HG02610 (cell line): ENCODE results near the gene UFD1.
A peak's percentile ranks its signal among the peaks of the same experiment; 100 is the strongest.

ENCODE experiments used
- ATAC-seq: cut with Tn5 transposase; IDR thresholded peaks from one replicate; pipeline ENCODE4 v1.9.1; 2021; ENCODE audit warnings: mild to moderate bottlenecking, moderate library complexity; ENCODE audit not compliant: unreplicated experiment

The UFD1 gene

GRCh38 chr22:19478901-19479354 lies at the start of gene UFD1:
UFD1 (minus strand) TSS chr22:19479193; CDS start chr22:19479085, 108 bp downstream.
- peak; percentile 48 for ATAC-seq

GRCh38 chr22:19527861-19528417 lies 48.9 kb upstream of the UFD1 start:
- ATAC-seq: no peak

GRCh38 chr22:19527321-19527721 lies 48.3 kb upstream of the UFD1 start:
- ATAC-seq: no peak

- no peak for ATAC-seq
Measured at GRCh38 chr22:19526702-19527111, 47.7 kb upstream of the UFD1 start.

- no peak for ATAC-seq
Measured at GRCh38 chr22:19526076-19526701, 47.2 kb upstream of the UFD1 start.

- no peak for ATAC-seq
Measured at GRCh38 chr22:19525666-19526065, 46.7 kb upstream of the UFD1 start.

- no peak for ATAC-seq
Measured at GRCh38 chr22:19525116-19525660, 46.2 kb upstream of the UFD1 start.

- ATAC-seq: no peak
Measured at GRCh38 chr22:19524170-19525115, 45.5 kb upstream of the UFD1 start, which contains the start of gene CLDN5. CLDN5 (minus strand) TSS chr22:19524410; CDS start chr22:19524255, 155 bp downstream.

GRCh38 chr22:19523240-19524169 lies 44.5 kb upstream of the UFD1 start:
- no peak for ATAC-seq

- ATAC-seq: no peak
Measured at GRCh38 chr22:19522881-19523239, 43.9 kb upstream of the UFD1 start.

GRCh38 chr22:19522190-19522880 lies 43.3 kb upstream of the UFD1 start:
- ATAC-seq: no peak

- no peak for ATAC-seq
Measured at GRCh38 chr22:19520566-19521305, 41.7 kb upstream of the UFD1 start.

- no peak for ATAC-seq
Measured at GRCh38 chr22:19520007-19520406, 41.0 kb upstream of the UFD1 start.

GRCh38 chr22:19519041-19519926 lies 40.3 kb upstream of the UFD1 start:
- no peak for ATAC-seq

- ATAC-seq: no peak
Measured at GRCh38 chr22:19518635-19519034, 39.6 kb upstream of the UFD1 start.

- no peak for ATAC-seq
Measured at GRCh38 chr22:19517919-19518611, 39.1 kb upstream of the UFD1 start.

- no peak for ATAC-seq
Measured at GRCh38 chr22:19517171-19517500, 38.1 kb upstream of the UFD1 start.
